GM18870 (cell line): ENCODE measurements around the gene CLCA4.
"Not testable (repeated sequence)": the region's sequence is repeated elsewhere in the genome, so short reads cannot be mapped to it uniquely, and the experiment has no call there.

Experiments used
- ATAC-seq: cut with Tn5 transposase; IDR thresholded peaks from one replicate; pipeline ENCODE4 v1.9.1; 2021; ENCODE audit warnings: moderate library complexity; ENCODE audit not compliant: unreplicated experiment

Gene CLCA4

GRCh38 chr1:86596741-86597290, 49.9 kb downstream of the CLCA4 start:
- no peak for ATAC-seq

GRCh38 chr1:86606080-86606479, 59.2 kb downstream of the CLCA4 start:
- not testable (repeated sequence) for ATAC-seq

- ATAC-seq: no peak
Observed at GRCh38 chr1:86616433-86616832, 69.6 kb downstream of the CLCA4 start.

- ATAC-seq: peak; percentile 100
Observed at GRCh38 chr1:86616871-86617270, 70.0 kb downstream of the CLCA4 start.

- ATAC-seq: no peak
Observed at GRCh38 chr1:86618358-86618757, 71.5 kb downstream of the CLCA4 start.

GRCh38 chr1:86619313-86619712, 72.4 kb downstream of the CLCA4 start:
- no peak for ATAC-seq

GRCh38 chr1:86621286-86621685, 74.4 kb downstream of the CLCA4 start:
- ATAC-seq: no peak
